ENCODE measurements around the gene TEX14. TPM values are rescaled to one million over a fixed set of nuclear protein-coding genes. Genes with fewer than 3 reads are reported as not detected.

TEX14 gene
- total and polyA plus RNA-seq, 4 donors: 0.16 to 0.24 (median 0.18) TPM; not detected in 1

DNA sequence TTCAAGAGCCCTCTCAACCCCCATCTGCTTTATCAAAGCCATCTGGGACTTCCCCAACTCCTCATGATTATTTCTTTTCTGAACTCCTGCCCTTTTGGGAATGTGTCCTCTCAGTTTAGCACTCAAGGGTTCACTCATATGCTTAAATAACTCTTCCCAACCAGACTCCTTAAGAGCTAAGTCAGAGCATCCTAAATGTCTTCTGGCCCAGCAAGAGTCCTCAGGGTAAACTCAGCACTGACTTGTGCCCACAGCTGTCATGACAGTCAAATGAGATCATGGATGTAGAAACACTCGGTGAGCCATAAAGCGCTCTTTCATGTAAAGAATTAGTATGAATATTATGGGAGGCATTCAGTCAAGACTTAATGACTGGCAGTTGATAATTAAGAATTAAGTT lies 85.9 kb downstream of the TEX14 start:
- H3K4me3 ChIP-seq (ENCODE audit: low read length in 2 of 2): no peak overlapping the region
- H3K4me1 ChIP-seq (ENCODE audit: control insufficient read depth in 1 of 2, insufficient read depth in 2 of 2, low read length in 2 of 2): no peaks in the 10 kb centered on the region
- no peak overlapping the region for H3K27ac ChIP-seq (ENCODE audit: low read depth in 1 of 2, low read length in 2 of 2)
- no peaks in the 10 kb centered on the region for H3K36me3 ChIP-seq (ENCODE audit: control insufficient read depth in 1 of 2, insufficient read depth in 2 of 2, low read length in 1 of 2)
- DNase-seq (no peak), ATAC-seq (ENCODE audit: low FRiP score) (no peak)
- no peaks in the 10 kb centered on the region for H3K9me3 ChIP-seq (ENCODE audit: control insufficient read depth, low read length)
- no peaks in the 10 kb centered on the region for H3K27me3 ChIP-seq (ENCODE audit: control insufficient read depth in 1 of 2, insufficient read depth in 2 of 2, low read length in 1 of 2)
- intact Hi-C loops (cut with DNase I): no loop called here
- WGBS, 2 donors: 82 to 86% methylated on average over 2 of the region's 2 CpGs

DNA sequence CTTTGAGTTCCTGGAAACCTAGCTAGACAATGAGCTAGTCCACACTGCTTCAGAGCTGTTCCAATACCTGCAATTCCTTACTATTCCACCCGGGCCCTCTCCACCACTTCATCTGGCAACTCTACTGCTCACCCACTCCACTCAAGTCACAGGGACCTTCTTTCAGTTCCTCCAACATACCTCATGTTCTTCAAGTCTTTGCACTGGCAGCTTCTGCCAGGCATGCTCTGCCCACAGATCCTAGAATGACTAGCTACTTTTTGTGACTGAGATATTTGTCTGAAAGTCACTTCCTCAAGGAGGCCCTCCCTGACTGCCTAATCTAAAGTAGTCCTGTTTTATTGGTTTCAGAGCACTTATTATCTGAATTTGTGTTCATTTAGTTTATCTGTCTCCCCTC lies 86.4 kb downstream of the TEX14 start:
- Histone ChIP-seq H3K4me1 (ENCODE audit: control insufficient read depth in 1 of 2, insufficient read depth in 2 of 2, low read length in 2 of 2) (no peaks in the 10 kb centered on the region), H3K27ac (ENCODE audit: low read depth in 1 of 2, low read length in 2 of 2) (no peak overlapping the region), H3K27me3 (ENCODE audit: control insufficient read depth in 1 of 2, insufficient read depth in 2 of 2, low read length in 1 of 2) (no peaks in the 10 kb centered on the region), H3K36me3 (ENCODE audit: control insufficient read depth in 1 of 2, insufficient read depth in 2 of 2, low read length in 1 of 2) (no peaks in the 10 kb centered on the region), H3K4me3 (ENCODE audit: low read length in 2 of 2) (no peak overlapping the region), H3K9me3 (ENCODE audit: control insufficient read depth, low read length) (no peaks in the 10 kb centered on the region)
- intact Hi-C loops (cut with DNase I): no loop called here
- no peak for ATAC-seq (ENCODE audit: low FRiP score)
- 67 to 88% methylated on average over 1 of the region's 1 CpG for WGBS, 2 donors
- DNase-seq: no peak

DNA sequence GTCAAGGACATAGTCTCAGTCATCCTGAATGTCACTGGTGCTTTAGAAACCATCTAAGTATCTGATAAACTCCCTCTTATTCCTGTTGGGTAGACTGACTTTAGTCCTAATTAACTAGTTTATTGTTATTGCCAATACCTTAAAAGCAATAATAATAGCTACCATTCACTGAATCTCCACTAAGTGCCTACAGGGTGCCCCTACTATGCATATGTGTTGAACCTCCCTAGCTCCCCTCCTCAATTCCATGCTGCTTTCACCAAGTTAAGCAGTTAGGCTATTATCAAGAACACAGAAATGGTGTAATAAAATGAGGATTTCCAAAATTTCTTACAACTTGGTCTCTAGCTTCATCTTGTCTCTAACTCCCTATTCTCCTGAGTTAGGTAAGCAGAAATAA lies 89.9 kb downstream of the TEX14 start:
- ATAC-seq (ENCODE audit: low FRiP score): no peak
- H3K27ac ChIP-seq (ENCODE audit: low read depth in 1 of 2, low read length in 2 of 2): no peak overlapping the region
- no peaks in the 10 kb centered on the region for H3K36me3 ChIP-seq (ENCODE audit: control insufficient read depth in 1 of 2, insufficient read depth in 2 of 2, low read length in 1 of 2)
- H3K4me3 ChIP-seq (ENCODE audit: low read length in 2 of 2): no peak overlapping the region
- H3K27me3 ChIP-seq (ENCODE audit: control insufficient read depth in 1 of 2, insufficient read depth in 2 of 2, low read length in 1 of 2): no peaks in the 10 kb centered on the region
- intact Hi-C loops (cut with DNase I): no loop called here
- DNase-seq: no peak
- H3K4me1 ChIP-seq (ENCODE audit: control insufficient read depth in 1 of 2, insufficient read depth in 2 of 2, low read length in 2 of 2): no peaks in the 10 kb centered on the region
- no peaks in the 10 kb centered on the region for H3K9me3 ChIP-seq (ENCODE audit: control insufficient read depth, low read length)

DNA sequence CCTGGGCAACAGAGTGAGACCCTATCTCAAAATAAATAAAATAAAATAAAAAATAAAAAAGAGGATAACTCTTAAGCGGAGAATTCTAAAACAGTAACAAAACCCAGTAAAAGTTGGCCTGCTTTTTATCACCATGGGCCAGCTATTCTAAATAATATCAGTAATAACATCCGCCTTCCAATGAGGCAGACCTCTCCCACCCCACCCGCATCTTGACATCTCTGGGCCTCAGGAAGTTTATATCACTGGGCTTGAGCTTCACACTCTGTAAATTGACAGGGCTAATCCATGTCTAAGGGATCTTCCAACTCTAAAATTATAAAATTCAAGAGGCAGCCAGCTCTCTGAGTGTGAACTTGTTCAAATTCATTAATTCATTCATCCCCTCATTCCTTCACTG lies 94.5 kb downstream of the TEX14 start:
- no peaks in the 10 kb centered on the region for H3K36me3 ChIP-seq (ENCODE audit: control insufficient read depth in 1 of 2, insufficient read depth in 2 of 2, low read length in 1 of 2)
- WGBS, 2 donors: 83 to 92% methylated on average over 3 of the region's 3 CpGs
- no peaks in the 10 kb centered on the region for H3K4me1 ChIP-seq (ENCODE audit: control insufficient read depth in 1 of 2, insufficient read depth in 2 of 2, low read length in 2 of 2)
- intact Hi-C loops (cut with DNase I): no loop called here
- H3K27ac ChIP-seq (ENCODE audit: low read depth in 1 of 2, low read length in 2 of 2): no peak overlapping the region
- ATAC-seq (ENCODE audit: low FRiP score) (no peak), DNase-seq (no peak)
- no peaks in the 10 kb centered on the region for H3K9me3 ChIP-seq (ENCODE audit: control insufficient read depth, low read length)
- no peak overlapping the region for H3K4me3 ChIP-seq (ENCODE audit: low read length in 2 of 2)
- no peaks in the 10 kb centered on the region for H3K27me3 ChIP-seq (ENCODE audit: control insufficient read depth in 1 of 2, insufficient read depth in 2 of 2, low read length in 1 of 2)

DNA sequence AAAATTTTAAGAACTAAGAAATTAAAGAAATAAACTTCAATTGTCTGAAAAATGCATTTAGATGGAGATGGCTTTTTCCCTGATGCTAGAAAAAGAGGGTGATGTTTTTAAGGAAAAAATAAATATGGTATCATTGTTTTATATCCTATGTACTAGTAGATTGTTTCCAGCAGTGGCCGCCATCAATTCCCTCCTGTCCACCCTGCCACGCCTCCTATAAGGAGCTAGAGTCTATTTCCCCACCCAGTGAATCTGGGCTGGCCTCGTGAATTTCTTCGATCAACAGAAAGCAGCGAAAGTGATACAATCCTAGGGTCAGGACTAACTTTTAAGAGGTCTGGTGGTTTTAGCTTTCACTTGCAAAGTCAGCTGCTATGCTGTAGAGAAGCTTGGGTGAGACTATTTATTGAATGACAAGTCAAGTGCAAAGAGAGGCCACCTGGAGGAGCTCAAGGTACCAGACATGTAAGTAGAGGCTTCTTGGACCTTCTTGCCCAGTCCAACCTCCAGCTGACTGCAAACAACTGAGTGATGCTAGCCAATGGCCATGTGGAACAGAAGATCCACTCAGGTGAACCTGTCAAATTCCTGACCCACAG lies 96.6 kb downstream of the TEX14 start:
- Histone ChIP-seq H3K4me3 (ENCODE audit: low read length in 2 of 2) (no peak overlapping the region), H3K4me1 (ENCODE audit: control insufficient read depth in 1 of 2, insufficient read depth in 2 of 2, low read length in 2 of 2) (no peaks in the 10 kb centered on the region), H3K36me3 (ENCODE audit: control insufficient read depth in 1 of 2, insufficient read depth in 2 of 2, low read length in 1 of 2) (no peaks in the 10 kb centered on the region), H3K9me3 (ENCODE audit: control insufficient read depth, low read length) (no peaks in the 10 kb centered on the region), H3K27me3 (ENCODE audit: control insufficient read depth in 1 of 2, insufficient read depth in 2 of 2, low read length in 1 of 2) (no peaks in the 10 kb centered on the region), H3K27ac (ENCODE audit: low read depth in 1 of 2, low read length in 2 of 2) (no peak overlapping the region)
- ATAC-seq (ENCODE audit: low FRiP score): no peak
- no peak for DNase-seq
- intact Hi-C loops (cut with DNase I): no loop called here
- WGBS, 2 donors: 84 to 85% methylated on average over 5 of the region's 5 CpGs

DNA sequence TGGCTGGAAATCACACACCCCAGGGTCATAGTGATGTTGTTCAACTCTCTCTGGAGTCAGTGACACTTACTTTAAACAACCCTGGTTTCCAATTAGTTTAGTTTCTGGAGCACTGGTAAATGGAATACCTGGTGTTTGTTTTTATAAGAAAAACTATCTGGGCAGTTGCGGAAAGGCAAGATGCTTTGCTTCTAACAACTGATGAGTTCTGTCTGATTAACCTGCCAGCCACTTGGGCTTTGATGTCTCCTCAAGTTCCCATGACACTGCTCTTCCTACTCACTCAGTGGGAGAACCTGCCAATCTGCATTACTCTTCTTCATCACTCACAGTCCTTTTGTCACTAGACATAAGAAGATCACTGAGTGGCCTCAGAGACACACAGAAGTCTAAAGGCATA lies 98.7 kb downstream of the TEX14 start:
- Histone ChIP-seq H3K9me3 (ENCODE audit: control insufficient read depth, low read length) (no peaks in the 10 kb centered on the region), H3K4me3 (ENCODE audit: low read length in 2 of 2) (no peak overlapping the region), H3K27me3 (ENCODE audit: control insufficient read depth in 1 of 2, insufficient read depth in 2 of 2, low read length in 1 of 2) (no peaks in the 10 kb centered on the region), H3K4me1 (ENCODE audit: control insufficient read depth in 1 of 2, insufficient read depth in 2 of 2, low read length in 2 of 2) (no peaks in the 10 kb centered on the region), H3K27ac (ENCODE audit: low read depth in 1 of 2, low read length in 2 of 2) (no peak overlapping the region), H3K36me3 (ENCODE audit: control insufficient read depth in 1 of 2, insufficient read depth in 2 of 2, low read length in 1 of 2) (no peaks in the 10 kb centered on the region)
- DNase-seq (no peak), ATAC-seq (ENCODE audit: low FRiP score) (no peak)
- intact Hi-C loops (cut with DNase I): no loop called here
- WGBS, 2 donors: 63 to 81% methylated on average over 1 of the region's 1 CpG

DNA sequence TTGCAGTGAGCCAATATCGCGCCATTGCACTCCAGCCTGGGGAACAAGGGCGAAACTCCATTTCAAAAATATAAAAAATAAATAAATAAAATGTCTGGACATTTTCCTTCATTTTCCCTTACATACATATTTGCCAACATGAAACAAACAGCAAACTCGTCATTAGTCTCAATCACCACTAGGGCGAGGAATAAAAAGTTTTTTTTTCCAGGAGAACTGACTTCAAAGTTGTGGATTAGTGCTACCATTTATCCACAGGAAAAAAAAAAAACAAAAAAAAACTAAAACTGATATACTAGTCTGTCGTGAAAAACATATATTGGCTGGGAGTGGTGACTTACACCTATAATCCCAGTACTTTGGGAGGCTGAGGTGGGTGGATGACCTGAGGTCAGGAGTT lies 100.4 kb downstream of the TEX14 start:
- intact Hi-C loops (cut with DNase I): no loop called here

DNA sequence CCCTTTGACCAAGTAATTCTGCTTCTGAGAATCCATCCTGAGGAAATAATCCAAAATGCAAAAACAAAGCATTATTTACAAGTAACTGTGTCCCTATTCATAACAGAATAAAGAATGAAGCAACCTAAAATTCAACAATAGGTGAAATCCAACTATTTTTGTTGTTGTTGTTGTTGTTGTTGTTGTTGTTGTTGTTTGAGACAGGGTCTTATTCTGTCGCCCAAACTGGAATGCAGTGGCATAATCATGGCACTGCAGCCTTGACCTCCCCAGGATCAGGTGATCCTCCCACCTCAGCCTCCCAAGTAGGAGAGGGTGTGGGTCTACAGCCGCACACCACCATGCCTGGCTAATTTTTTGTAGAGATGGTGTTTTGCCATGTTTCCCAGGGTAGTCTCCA lies 101.5 kb downstream of the TEX14 start:
- 68 to 71% methylated on average over 2 of the region's 2 CpGs for WGBS, 2 donors

More for the DNA sequence above, 100.4 kb downstream of the TEX14 start:
- H3K4me3 ChIP-seq (ENCODE audit: low read length in 2 of 2): no peak overlapping the region
- no peaks in the 10 kb centered on the region for H3K4me1 ChIP-seq (ENCODE audit: control insufficient read depth in 1 of 2, insufficient read depth in 2 of 2, low read length in 2 of 2)
- DNase-seq: no peak
- ATAC-seq (ENCODE audit: low FRiP score): no peak
- H3K27me3 ChIP-seq (ENCODE audit: control insufficient read depth in 1 of 2, insufficient read depth in 2 of 2, low read length in 1 of 2): no peaks in the 10 kb centered on the region
- no peaks in the 10 kb centered on the region for H3K9me3 ChIP-seq (ENCODE audit: control insufficient read depth, low read length)
- no peaks in the 10 kb centered on the region for H3K36me3 ChIP-seq (ENCODE audit: control insufficient read depth in 1 of 2, insufficient read depth in 2 of 2, low read length in 1 of 2)
- WGBS, 2 donors: 91 to 92% methylated on average over 6 of the region's 6 CpGs
- no peak overlapping the region for H3K27ac ChIP-seq (ENCODE audit: low read depth in 1 of 2, low read length in 2 of 2)

DNA sequence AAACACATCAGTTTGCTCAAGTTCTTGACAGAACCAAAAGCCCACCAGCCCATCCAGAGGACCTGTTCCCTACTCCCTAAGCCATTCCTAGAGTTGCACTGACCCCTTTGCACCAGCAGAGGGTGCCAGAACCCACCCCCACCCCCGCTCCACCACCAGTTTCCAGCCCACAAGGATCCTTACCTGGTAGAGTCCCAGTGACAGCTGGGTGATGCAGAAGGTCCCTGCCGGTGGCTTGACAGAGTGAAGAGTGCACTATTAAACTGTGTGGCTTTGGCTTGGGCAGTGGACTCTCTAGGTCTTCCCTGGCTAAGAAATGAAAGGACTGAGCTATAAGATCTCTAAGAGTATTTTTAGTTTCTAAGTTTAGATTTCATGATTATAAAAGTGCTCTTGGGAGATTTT lies 104.1 kb downstream of the TEX14 start:
- peak; percentile 68 for ATAC-seq (ENCODE audit: low FRiP score)
- H3K27ac ChIP-seq (ENCODE audit: low read depth in 1 of 2, low read length in 2 of 2): no peak overlapping the region
- intact Hi-C loops (cut with DNase I): loop anchor here (2.0 to 10.0 kb wide), 4 partner anchors 69 to 420 kb away; partner anchors contain the start of genes RAD51C (in 1 of the 2) and TEX14 (in 1 of the 2)
- peak; percentile 55 to 78 for DNase-seq
- no peaks in the 10 kb centered on the region for H3K4me1 ChIP-seq (ENCODE audit: control insufficient read depth in 1 of 2, insufficient read depth in 2 of 2, low read length in 2 of 2)
- H3K4me3 ChIP-seq (ENCODE audit: low read length in 2 of 2): no peak overlapping the region
- 2% methylated on average over 2 of the region's 2 CpGs for WGBS, 2 donors
- H3K36me3 ChIP-seq (ENCODE audit: control insufficient read depth in 1 of 2, insufficient read depth in 2 of 2, low read length in 1 of 2): no peaks in the 10 kb centered on the region
- no peaks in the 10 kb centered on the region for H3K27me3 ChIP-seq (ENCODE audit: control insufficient read depth in 1 of 2, insufficient read depth in 2 of 2, low read length in 1 of 2)
- no peaks in the 10 kb centered on the region for H3K9me3 ChIP-seq (ENCODE audit: control insufficient read depth, low read length)

More for the DNA sequence above, 101.5 kb downstream of the TEX14 start:
- DNase-seq (no peak), ATAC-seq (ENCODE audit: low FRiP score) (no peak)
- Histone ChIP-seq H3K4me3 (ENCODE audit: low read length in 2 of 2) (no peak overlapping the region), H3K27ac (ENCODE audit: low read depth in 1 of 2, low read length in 2 of 2) (no peak overlapping the region), H3K27me3 (ENCODE audit: control insufficient read depth in 1 of 2, insufficient read depth in 2 of 2, low read length in 1 of 2) (no peaks in the 10 kb centered on the region), H3K4me1 (ENCODE audit: control insufficient read depth in 1 of 2, insufficient read depth in 2 of 2, low read length in 2 of 2) (no peaks in the 10 kb centered on the region), H3K9me3 (ENCODE audit: control insufficient read depth, low read length) (no peaks in the 10 kb centered on the region), H3K36me3 (ENCODE audit: control insufficient read depth in 1 of 2, insufficient read depth in 2 of 2, low read length in 1 of 2) (no peaks in the 10 kb centered on the region)
- intact Hi-C loops (cut with DNase I): no loop called here

All from aorta (tissue), 5 donors.